GM19468 (cell line): Measurements from ENCODE around the gene EPB41L5.
"Not testable (repeated sequence)": the region's sequence is repeated elsewhere in the genome, so short reads cannot be mapped to it uniquely, and the experiment has no call there.

ENCODE experiments used
- ATAC-seq: cut with Tn5 transposase; IDR thresholded peaks from one replicate; pipeline ENCODE4 v1.9.1; 2021; ENCODE audit warnings: mild to moderate bottlenecking, moderate library complexity, moderate number of reproducible peaks; ENCODE audit not compliant: unreplicated experiment; ENCODE audit errors: extremely low read depth

The EPB41L5 gene

DNA sequence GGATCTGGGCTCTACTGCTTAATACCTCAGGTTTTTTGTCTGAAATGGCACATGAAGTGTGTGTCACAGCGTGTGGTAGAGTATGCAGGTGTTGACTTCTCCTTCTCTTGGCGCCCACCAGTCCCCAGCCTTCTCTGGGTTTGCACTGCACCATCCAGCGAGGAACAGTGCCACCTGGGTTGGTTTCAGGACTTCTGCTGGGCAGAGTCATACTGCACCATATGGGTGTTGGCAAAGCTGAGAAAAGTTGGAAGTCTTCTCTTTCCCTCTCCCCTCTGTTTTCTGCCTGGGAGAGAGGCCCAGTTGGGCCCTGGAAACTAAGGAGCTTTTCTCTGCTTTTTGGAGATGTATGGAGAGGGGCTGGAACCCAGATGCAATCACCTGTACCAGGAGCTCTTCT is 166.5 kb downstream of the EPB41L5 start:
- no peak for ATAC-seq

DNA sequence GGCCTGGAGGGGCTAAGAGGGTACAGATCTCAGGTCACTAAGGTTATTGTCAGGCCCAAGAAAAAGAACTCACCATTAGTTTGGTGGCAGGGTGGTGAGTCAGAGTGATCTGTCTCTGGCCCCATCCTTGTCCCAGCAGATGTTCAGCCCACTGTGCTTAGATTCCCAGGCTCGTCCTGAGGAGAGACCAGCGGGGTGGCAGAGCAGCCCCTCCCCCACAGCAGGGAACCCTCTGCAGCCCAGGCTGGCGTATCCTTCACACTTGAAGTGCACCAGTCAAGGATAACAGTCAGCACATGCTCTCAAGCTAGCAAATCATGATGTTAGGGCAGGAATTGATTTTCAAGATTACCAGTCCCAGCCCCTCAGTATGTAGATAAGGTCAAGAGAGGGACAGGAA is 167.2 kb downstream of the EPB41L5 start:
- ATAC-seq, result no peak

GRCh38 chr2:120182019-120182560 is 169.2 kb downstream of the EPB41L5 start:
- no peak for ATAC-seq

DNA sequence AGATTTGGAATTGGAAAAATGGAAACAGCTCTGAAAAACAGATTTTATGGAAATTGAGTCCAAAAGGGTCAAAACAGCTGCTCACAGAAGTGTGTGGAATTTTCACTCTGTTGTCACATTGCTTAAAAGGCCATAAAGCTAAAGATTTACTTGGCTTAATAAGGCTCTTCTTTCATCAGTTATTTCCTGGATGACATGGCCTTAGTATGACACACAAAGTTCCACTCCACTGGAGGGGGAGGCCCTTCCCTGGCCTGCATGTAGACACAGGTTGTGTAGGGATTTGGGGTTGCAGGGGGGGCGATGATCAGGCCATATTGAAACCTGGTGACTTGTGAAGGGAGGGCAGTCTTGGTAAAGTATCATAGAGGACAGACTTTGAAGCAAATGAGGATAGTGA is 176.3 kb downstream of the EPB41L5 start:
- ATAC-seq, result no peak

DNA sequence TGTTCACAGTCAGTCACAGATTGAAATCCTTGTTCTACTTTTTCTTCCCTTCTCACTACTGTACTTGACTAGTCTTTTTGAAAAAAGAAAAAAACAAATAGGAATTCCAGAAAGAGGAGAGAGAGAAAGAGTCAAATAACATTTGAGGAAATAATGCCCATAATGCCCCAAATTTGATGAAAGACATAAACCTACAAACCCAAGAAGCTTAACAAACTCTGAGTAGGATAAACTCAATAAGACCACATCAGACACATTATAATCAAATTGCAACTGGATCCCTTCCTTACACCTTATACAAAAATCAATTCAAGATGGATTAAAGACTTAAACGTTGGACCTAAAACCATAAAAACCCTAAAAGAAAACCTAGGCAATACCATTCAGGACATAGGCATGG is 179.4 kb downstream of the EPB41L5 start:
- ATAC-seq, result no peak

DNA sequence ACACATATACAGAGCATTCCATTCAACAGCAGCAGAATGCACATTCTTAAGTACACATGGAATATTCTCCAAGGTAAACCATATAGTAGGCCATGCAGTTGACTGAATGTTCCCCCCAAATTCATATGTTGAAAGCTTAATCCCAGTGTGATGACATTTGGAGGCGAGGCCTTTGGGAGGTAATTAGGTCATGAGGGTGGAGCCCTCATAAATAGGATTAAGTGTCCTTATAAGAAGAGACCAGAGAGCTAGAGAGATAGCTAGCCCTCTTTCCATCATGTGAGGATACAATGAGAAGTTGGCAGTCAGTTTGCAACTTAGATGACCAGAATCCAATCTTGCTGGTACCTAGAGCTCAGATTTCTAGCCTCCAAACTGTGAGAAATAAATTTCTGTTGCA is 182.7 kb downstream of the EPB41L5 start:
- no peak for ATAC-seq

DNA sequence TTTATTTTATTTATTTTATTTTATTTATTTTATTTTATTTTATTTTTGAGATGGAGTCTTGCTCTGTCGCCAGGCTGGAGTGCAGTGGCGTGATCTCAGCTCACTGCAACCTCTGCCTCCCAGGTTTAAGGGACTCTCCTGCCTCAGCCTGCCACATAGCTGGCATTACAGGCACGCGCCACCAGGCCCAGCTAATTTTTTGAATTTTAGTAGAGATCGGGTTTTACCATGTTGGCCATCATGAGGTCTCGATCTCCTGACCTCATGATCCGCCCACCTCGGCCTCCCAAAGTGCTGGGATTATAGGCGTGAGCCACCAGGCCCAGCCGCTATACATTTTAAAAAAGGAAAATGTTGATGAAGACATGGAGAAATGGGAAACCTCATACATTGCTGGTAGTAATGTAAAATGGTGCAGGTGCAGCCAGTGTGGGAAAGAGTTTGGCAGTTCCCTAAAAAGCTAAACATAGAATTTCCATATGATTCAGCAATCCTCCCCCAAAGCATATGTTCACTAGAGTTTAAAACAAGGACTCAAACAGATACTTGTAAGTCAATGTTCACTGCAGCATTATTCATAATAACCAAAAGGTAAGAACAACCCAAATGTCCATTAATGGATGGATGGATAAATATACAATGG is 187.1 kb downstream of the EPB41L5 start:
- ATAC-seq, result not testable (repeated sequence)

DNA sequence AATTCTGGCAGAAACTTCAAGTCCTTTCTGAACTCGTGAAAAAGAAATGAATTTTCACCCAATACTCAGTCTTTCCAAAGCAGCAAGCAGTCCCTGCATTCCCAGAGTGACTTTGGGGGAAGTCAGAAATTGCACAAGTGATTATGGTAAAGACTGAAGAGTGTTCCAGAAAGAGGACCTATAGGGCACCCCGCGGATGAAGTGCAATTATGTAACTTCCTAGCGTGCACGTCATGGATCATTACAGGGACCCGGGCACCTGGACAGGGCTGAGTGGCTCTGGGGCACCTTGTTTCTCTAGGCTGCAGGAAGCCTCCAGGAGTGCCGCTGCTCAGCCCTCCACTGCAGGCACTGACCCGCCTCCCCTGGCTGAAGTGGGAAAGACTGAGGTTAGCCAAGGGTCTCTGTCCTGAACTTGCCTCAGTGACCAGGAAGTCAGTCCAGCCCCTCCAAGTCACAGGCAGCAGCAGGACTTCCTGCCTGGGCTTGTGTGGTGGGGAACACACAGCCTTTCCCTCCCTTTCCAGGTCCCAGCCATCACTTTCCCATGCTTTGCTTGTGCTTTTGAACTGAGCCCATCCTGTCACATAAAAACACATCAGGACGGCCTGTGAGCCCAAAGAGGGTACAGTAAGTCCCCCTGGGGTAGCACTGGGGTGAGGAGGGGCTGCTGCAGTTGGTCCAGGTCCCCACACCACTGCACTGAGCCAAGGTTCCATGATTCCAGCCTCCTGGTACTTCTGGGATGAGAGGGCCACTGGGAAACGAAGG is 190.6 kb downstream of the EPB41L5 start:
- no peak for ATAC-seq

GRCh38 chr2:120204022-120204405 is 191.1 kb downstream of the EPB41L5 start:
- no peak for ATAC-seq

DNA sequence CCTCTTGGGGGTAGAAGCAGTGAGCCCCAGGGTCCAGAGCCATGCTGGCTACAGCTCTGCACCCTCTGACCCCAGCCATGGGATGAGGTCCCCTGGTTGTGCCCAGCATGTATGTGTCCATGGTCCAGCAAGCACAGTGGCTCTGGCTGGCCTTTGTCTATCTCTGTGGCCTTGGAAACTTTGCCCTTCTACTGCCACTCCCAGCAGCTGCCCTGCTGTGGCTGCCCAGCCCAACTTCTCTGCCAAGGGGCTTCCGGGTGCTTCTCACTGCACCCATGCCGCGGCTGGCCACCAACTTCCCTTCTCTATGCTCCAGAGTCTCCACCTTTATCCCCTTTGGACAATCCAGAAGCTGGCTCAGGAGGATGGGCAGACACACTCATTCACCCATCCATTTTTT is 191.5 kb downstream of the EPB41L5 start:
- no peak for ATAC-seq

DNA sequence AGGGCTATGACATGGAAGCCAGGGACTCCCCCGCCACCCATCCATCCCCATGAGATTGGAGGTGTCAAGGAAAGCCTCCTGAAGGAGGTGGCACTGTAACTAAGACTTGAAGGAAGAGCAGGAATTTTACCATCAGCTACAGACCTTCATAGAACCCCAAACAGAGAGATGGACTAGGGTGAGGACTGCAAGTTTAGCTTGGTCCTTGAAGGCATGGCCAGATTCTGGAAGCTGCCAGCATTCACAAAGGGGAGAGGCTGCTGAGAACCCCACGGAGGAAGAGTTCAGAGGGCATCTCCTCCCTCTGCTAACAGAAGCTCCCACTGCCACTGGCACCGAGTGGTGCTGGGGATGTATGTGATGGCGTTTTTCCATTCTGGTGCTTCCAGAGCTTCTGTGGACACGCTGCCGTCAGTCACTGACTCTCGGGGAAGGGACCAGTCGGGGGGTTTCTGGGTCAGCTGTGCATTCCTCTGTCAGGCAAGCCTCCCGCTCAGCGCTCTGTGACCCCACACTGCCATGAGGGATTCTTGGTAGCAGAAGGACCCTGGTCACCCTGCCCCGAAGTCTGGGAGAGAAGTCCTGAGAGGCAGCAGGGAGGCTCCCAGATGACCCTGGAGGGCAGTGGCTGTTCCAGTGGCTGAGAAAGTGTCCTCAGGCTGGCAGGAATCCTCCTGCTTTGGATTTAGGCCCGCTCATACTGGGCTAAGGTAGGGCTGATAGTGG is 192.2 kb downstream of the EPB41L5 start:
- ATAC-seq, result no peak

GRCh38 chr2:120206022-120206581 is 193.2 kb downstream of the EPB41L5 start:
- ATAC-seq, result no peak

DNA sequence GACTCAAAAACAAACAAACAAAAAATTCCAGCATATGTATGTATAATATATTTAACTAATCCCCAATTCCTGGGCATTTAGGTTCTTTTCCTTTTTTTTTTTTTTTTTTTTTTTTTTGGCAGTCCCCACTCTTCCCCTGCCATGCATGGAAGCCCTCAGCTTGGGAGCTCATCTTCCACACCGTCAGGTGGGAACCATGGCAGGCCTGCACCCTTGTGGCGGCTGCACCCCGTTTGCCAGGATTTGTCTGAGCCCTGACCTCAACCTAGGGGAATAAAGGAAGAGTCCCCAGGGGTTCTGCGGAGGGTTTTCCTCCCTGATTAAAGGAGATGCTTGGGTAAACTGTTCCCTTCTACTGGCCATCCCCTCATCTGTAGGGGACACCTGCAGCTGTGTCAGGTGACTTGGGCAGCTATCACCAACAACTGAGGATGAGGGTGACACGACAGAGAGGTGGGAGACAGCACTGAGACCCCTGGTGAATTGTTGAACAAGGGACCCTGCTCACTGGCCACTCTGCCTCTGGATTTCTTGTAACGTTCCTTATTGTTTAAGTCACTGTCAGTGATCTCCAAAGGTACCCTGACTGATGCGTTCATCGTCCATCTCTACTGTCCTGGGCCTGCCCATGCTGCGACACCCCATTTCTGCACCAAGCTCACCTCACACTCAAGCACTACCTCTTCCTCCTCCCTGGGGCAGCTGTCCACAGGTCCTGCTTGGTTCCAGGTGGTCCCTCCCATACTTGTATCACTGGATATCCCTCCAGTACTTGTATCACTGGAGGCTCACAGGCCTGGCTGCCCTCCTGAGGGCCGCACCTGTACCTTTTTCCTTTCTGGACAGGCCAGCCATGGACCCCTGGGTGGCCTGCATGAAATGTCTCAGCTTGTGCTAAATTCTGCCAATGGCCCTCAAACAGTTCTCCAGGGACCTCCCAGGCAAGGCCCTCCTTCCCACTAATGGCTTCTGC is 195.8 kb downstream of the EPB41L5 start:
- no peak for ATAC-seq

DNA sequence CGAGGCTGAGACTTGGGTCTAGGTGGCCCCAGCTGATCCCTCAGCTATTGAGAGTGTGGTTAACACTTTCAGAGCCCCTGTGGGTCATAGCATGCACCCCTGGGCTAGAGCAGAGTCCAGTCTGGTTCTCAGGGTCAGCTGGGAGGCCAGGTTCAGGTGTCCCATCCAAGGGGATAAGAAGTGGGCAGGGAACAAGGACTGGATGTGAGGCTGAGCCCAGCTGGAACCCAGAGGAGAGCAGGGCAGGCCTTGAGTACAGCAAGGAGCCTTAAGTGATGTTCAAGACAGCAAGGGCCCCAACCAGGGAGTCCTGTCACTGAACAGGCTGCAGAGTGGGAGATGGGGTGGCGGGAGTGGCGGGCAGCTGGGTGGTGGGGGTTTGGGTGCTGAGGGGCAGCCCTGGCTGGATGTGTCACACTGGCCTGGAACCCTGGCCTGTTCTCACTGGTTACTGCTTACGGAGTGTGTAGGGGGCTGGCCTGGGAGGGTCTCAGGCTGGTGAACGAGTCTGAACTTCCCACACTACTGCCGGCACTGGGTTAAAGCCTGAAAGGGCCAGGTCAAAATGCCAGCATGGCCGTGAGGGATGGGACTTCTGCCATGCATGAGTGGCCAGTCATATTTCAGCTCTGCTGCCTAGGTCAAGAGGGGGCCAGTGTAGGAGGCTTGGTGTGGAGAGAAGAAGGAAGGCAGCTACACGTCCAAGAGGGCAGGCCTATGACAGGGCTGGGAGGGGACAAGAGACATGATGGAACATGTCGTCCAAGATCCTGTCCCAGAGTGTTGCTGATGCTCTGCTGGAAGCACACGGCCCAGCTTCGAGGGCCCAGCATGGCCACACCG is 196.8 kb downstream of the EPB41L5 start:
- no peak for ATAC-seq

- no peak for ATAC-seq
Measured at GRCh38 chr2:120210270-120210693, 197.4 kb downstream of the EPB41L5 start.

DNA sequence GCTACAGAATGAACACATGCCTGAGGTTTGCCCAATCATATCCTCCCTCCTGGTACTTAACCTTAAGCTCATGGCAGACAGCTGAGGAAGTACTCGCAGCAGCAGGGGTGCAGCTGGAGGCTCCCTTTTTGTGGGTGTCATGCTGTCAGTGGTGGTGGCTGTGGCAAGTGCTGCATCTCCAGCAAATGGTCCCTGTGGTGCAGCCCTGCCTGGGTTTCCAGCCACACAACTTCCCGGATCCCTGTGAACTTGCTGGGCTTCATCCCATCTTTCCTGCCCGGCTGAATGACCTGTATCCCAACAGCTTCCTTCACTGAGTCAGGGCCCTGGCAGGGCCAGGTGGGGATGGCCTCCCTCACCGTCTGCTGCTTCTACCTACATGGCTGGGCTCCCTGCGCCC is 205.3 kb downstream of the EPB41L5 start:
- no peak for ATAC-seq

- ATAC-seq, result no peak
Measured at GRCh38 chr2:120219291-120219690, 206.4 kb downstream of the EPB41L5 start.

DNA sequence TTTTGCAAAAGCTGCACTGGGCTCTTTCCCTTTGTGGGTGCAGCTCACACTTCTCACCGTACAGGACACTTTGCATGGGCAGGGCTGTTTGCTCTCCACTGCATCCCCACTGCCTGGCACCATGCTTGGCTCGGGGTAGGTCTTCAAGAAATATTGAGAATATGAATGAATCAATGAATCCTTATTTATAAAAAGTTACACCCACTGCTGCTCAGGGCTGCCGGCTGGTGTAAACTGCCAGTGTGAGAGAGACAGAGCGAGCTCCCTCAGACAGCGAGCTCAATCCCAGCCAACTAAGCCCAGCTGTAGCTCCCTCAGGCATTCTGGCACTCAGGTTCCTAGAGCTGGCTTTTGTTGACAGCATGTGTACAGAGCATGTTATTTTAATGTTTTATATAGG is 206.9 kb downstream of the EPB41L5 start:
- ATAC-seq, result no peak

DNA sequence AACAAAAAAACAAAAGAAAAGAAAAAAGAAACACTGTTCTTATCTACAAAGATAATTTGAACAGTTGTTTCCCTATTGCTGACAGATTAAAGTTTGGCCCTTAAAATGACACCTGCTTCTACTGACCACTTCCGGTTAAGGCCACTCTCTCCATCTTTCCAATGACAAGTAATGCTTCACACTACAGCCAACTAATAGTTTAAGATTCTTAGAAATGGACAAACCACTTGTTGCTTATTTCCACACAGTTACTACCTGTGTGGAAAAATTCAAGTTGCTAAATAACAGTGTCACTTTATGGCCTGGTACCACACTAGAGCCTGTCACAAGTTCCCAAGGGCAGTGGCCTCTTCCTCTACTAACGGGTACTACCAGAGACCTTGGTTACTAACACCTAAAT is 207.9 kb downstream of the EPB41L5 start:
- no peak for ATAC-seq
